HCT116 (cell line): ENCODE data around the gene ALOXE3. TPM values are rescaled to one million over a fixed set of nuclear protein-coding genes. Genes with fewer than 3 reads are reported as not detected.

ENCODE experiments used
- ATAC-seq: fragments of 200-7000 bp; cut with Tn5 transposase; 2 replicates; pipeline ENCODE4 v1.9.1; 2020; ENCODE audit warnings: mild to moderate bottlenecking, moderate library complexity
- BruUV-seq: library from RNA; stranded (reverse); fragments of 400-500 nt; replicated peaks from 2 replicates; lab custom pipeline; 2021; lab: Mats Ljungman, UMichigan
- CTCF ChIA-PET: fragments of 300-600 bp; sonication (Branson Sonifier 250); formaldehyde crosslinking; loops from one replicate; lab custom pipeline; 2021; ENCODE audit warnings: antibody characterized with exemption; lab: Charles Lee
- POLR2A ChIA-PET: fragments of 300-600, 350-600 bp; sonication (Branson Sonifier 250); formaldehyde crosslinking; loops from one replicate; lab custom pipeline; 2021; ENCODE audit warnings: antibody characterized with exemption; lab: Charles Lee
- RAD21 ChIA-PET, 2 experiments: fragments of 300-600 bp; sonication (Branson Sonifier 250); formaldehyde crosslinking; loops; one replicate each; lab custom pipeline; 2023; ENCODE audit warnings: low total read pairs in 2 of 2; ENCODE audit not compliant: uncharacterized antibody in 2 of 2, unreplicated experiment in 2 of 2, low non-redundant PET in 1 of 2; lab: Charles Lee
- DNase-seq: peaks from one replicate; pipeline ENCODE4 v3.0.0-alpha.2; 2010; ENCODE audit warnings: low read depth, low spot score
- H2AFZ ChIP-seq: fragments of 200-600 bp; shearing (Covaris generic), sonication (generic); 2 replicates; pipeline ENCODE4 v1.6.1; 2017; ENCODE audit warnings: low read depth, mixed run types, mixed read lengths, antibody characterized with exemption, low read length; ENCODE audit not compliant: poor library complexity, severe bottlenecking
- H3K27ac ChIP-seq: 2 replicates; pipeline ENCODE4 v1.5.1; 2012; ENCODE audit warnings: low read depth, low read length
- H3K27me3 ChIP-seq: fragments of 200-600 bp; sonication (generic); 2 replicates; pipeline ENCODE4 v1.6.1; 2016; ENCODE audit warnings: mixed run types, low read length, mixed read lengths; ENCODE audit not compliant: insufficient read depth
- H3K36me3 ChIP-seq, 2 experiments: fragments of 200-500 bp in 1 of 2; fragments of 200-600 bp in 1 of 2; sonication (Bioruptor generic) in 1 of 2; sonication (generic) in 1 of 2; 2 replicates each; pipeline versions ENCODE4 v1.5.1 to v1.6.1; 2014 to 2016; ENCODE audit warnings: low read length in 2 of 2, inconsistent platforms in 1 of 2, mixed read lengths in 1 of 2, mixed run types in 1 of 2; ENCODE audit not compliant: insufficient read depth in 2 of 2, control insufficient read depth in 1 of 2
- H3K4me1 ChIP-seq, 2 experiments: fragments of 200-600 bp in 1 of 2; sonication (generic) in 1 of 2; 2 replicates each; pipeline versions ENCODE4 v1.5.1 to v1.6.1; 2012 to 2017; ENCODE audit warnings: low read length in 2 of 2, inconsistent platforms in 1 of 2, mild to moderate bottlenecking in 1 of 2, mixed read lengths in 1 of 2, mixed run types in 1 of 2, moderate library complexity in 1 of 2; ENCODE audit not compliant: insufficient read depth in 2 of 2, control insufficient read depth in 1 of 2
- H3K4me2 ChIP-seq: fragments of 200-600 bp; sonication (generic); 2 replicates; pipeline ENCODE4 v1.6.1; 2017; ENCODE audit warnings: mixed run types, low read length, mixed read lengths
- H3K4me3 ChIP-seq, 2 experiments: fragments of 200-600 bp in 1 of 2; sonication (generic) in 1 of 2; replicated peaks in 1 of 2; 2 replicates each; pipeline ENCODE4 v1.5.1; 2011 to 2016; ENCODE audit warnings: low read length in 2 of 2, control low read depth in 1 of 2, low read depth in 1 of 2, mild to moderate bottlenecking in 1 of 2, mixed read lengths in 1 of 2, mixed run types in 1 of 2
- H3K79me2 ChIP-seq: fragments of 200-600 bp; sonication (generic); 2 replicates; pipeline ENCODE4 v1.6.1; 2017; ENCODE audit warnings: mild to moderate bottlenecking, mixed run types, low read length, moderate library complexity, mixed read lengths; ENCODE audit not compliant: insufficient read depth
- H3K9ac ChIP-seq: fragments of 200-600 bp; sonication (generic); 2 replicates; pipeline ENCODE4 v1.6.1; 2016; ENCODE audit warnings: low read length, mixed read lengths
- H3K9me2 ChIP-seq: fragments of 200-600 bp; sonication (generic), shearing (Covaris generic); 2 replicates; pipeline ENCODE4 v1.6.1; 2017; ENCODE audit warnings: mixed run types, mild to moderate bottlenecking, moderate library complexity; ENCODE audit not compliant: insufficient read depth
- H3K9me3 ChIP-seq, 2 experiments: fragments of 200-500 bp in 1 of 2; fragments of 200-600 bp in 1 of 2; sonication (Bioruptor generic) in 1 of 2; sonication (generic) in 1 of 2; 2 replicates each; pipeline ENCODE4 v1.6.1; 2014 to 2017; ENCODE audit warnings: low read length in 2 of 2, mixed read lengths in 2 of 2, inconsistent platforms in 1 of 2, low read depth in 1 of 2, mild to moderate bottlenecking in 1 of 2, mixed run types in 1 of 2, moderate library complexity in 1 of 2; ENCODE audit not compliant: control insufficient read depth in 1 of 2, insufficient read depth in 1 of 2
- H4K20me1 ChIP-seq: fragments of 200-600 bp; sonication (generic), shearing (Covaris generic); 2 replicates; pipeline ENCODE4 v1.6.1; 2017; ENCODE audit warnings: mixed run types, mild to moderate bottlenecking, moderate library complexity; ENCODE audit not compliant: insufficient read depth
- CEBPB ChIP-seq: IDR thresholded peaks from 2 replicates; pipeline ENCODE4 v1.6.1; 2012; ENCODE audit warnings: low read depth
- CTCF ChIP-seq, 3 experiments: fragments of 200-600 bp in 1 of 3; sonication (generic) in 1 of 3; IDR thresholded peaks in 2 of 3; conservative IDR thresholded peaks in 1 of 3; 2 replicates each; pipeline ENCODE4 v1.5.1; 2012 to 2017; ENCODE audit warnings: low read depth in 2 of 3, low read length in 2 of 3, antibody characterized with exemption in 1 of 3, borderline replicate concordance in 1 of 3, control low read depth in 1 of 3, mild to moderate bottlenecking in 1 of 3, mixed read lengths in 1 of 3, mixed run types in 1 of 3, moderate library complexity in 1 of 3; ENCODE audit not compliant: insufficient read depth in 1 of 3
- EGR1 ChIP-seq: IDR thresholded peaks from 2 replicates; pipeline ENCODE4 v1.6.1; 2012; ENCODE audit warnings: low read depth
- EZH2 ChIP-seq: fragments of 200-600 bp; sonication (generic); IDR thresholded peaks from 2 replicates; pipeline ENCODE4 v1.6.1; 2017; ENCODE audit warnings: antibody characterized with exemption, mixed run types
- FOSL1 ChIP-seq: IDR thresholded peaks from 2 replicates; pipeline ENCODE4 v1.6.1; 2012; ENCODE audit warnings: low read depth
- JUND ChIP-seq: IDR thresholded peaks from 2 replicates; pipeline ENCODE4 v1.6.1; 2012
- POLR2A ChIP-seq: IDR thresholded peaks from 2 replicates; pipeline ENCODE4 v1.7.0; 2011; ENCODE audit warnings: borderline replicate concordance; ENCODE audit not compliant: insufficient read depth, insufficient read length; ENCODE audit errors: extremely low read depth
- POLR2AphosphoS5 ChIP-seq: IDR thresholded peaks from 2 replicates; pipeline ENCODE4 v1.6.1; 2011; ENCODE audit warnings: mild to moderate bottlenecking, low read depth, low read length, moderate library complexity
- RAD21 ChIP-seq: IDR thresholded peaks from 2 replicates; pipeline ENCODE4 v1.6.1; 2012; ENCODE audit warnings: low read depth, mild to moderate bottlenecking
- TCF7L2 ChIP-seq: IDR thresholded peaks from 2 replicates; pipeline ENCODE4 v1.7.0; 2011; ENCODE audit warnings: borderline replicate concordance, inconsistent platforms; ENCODE audit not compliant: insufficient read depth, insufficient read length; ENCODE audit errors: extremely low read depth
- YY1 ChIP-seq: IDR thresholded peaks from 2 replicates; pipeline ENCODE4 v1.6.1; 2011; ENCODE audit warnings: low read length, low read depth, moderate library complexity, mild to moderate bottlenecking; ENCODE audit not compliant: insufficient replicate concordance; ENCODE audit errors: extremely low read depth
- intact Hi-C: fragments of 100-400 bp; cut with micrococcal nuclease; formaldehyde crosslinking; loops from 2 replicates; pipeline ENCODE4 v1.10.0; 2022
- total RNA-seq: library from RNA; stranded (reverse); gene quantifications from one replicate; pipeline ENCODE4 v1.2.1, GENCODE V29; 2021; ENCODE audit not compliant: unreplicated experiment
- TF ChIP-seq, protein P1 (sequence below): IDR thresholded peaks from 2 replicates; pipeline ENCODE4 v1.6.1; 2012

Gene ALOXE3
- total RNA-seq, 1 experiment from 2014 or later: 3.5 TPM

GRCh38 chr17:8105957-8106398 is 12.3 kb downstream of the ALOXE3 start:
- no peak overlapping the region for H3K4me2 ChIP-seq

More at GRCh38 chr17:8105957-8106398, 12.3 kb downstream of the ALOXE3 start:
- Histone ChIP-seq H3K27ac (no peak overlapping the region), H3K36me3 (no peaks in the 10 kb centered on the region), H3K4me1 (peaks cover 0 to 19% of the 10 kb centered on the region in 2 experiments; a peak in 3 of 4 replicates), H3K9me3 (no peaks in the 10 kb centered on the region), H3K9me2 (no peaks in the 10 kb centered on the region), H4K20me1 (no peaks in the 10 kb centered on the region), H2AFZ (no peak overlapping the region), H3K79me2 (no peaks in the 10 kb centered on the region), H3K4me3 (no peak overlapping the region), H3K27me3 (no peaks in the 10 kb centered on the region), H3K9ac (no peak overlapping the region)
- intact Hi-C loops: no loop called here
- no TSS peak for BruUV-seq
- RAD21 ChIA-PET: no interaction called here
- POLR2A ChIA-PET: interaction anchor here (1.9 kb wide), 1 partner anchor 14 kb away, joined by 5 read pairs; no protein-coding TSS in a partner anchor
- CTCF ChIA-PET: interaction anchor here (1.0 to 3.6 kb wide), 4 partner anchors 13 to 32 kb away, joined by 3 to 34 read pairs (median 4); no protein-coding TSS in a partner anchor
- no peak for ATAC-seq
- TF ChIP-seq JUND (no peak), CEBPB (peak; percentile 66; the same call in 1 of the 2 replicates), POLR2A (no peak), FOSL1 (no peak), POLR2AphosphoS5 (peak; percentile 16; the same call in 1 of the 2 replicates), TCF7L2 (no peak), RAD21 (no peak), YY1 (no peak), EGR1 (peak; percentile 62), EZH2 (no peak), CTCF (IDR thresholded peaks at IDR 0.05 in 2 of 3, conservative IDR thresholded peaks at IDR 0.05 in 1 of 3; ENCODE audit: borderline replicate concordance in 1 of 3, insufficient read depth in 1 of 3, low read depth in 2 of 3, low read length in 2 of 3) (no peak)
- TF ChIP-seq, protein P1, sequence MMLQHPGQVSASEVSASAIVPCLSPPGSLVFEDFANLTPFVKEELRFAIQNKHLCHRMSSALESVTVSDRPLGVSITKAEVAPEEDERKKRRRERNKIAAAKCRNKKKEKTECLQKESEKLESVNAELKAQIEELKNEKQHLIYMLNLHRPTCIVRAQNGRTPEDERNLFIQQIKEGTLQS: no peak
- no peak for DNase-seq
